Mesothelial cell of epicardium (in vitro differentiated cells): ENCODE data around the gene UBE3C. TPM values are rescaled to one million over a fixed set of nuclear protein-coding genes. Genes with fewer than 3 reads are reported as not detected.
A peak's percentile ranks its signal among the peaks of the same experiment; 100 is the strongest.

Experiments
- DNase-seq, 2 experiments: peaks; one replicate each; pipeline ENCODE4 v3.0.0; 2021; ENCODE audit warnings: low spot score in 2 of 2; ENCODE audit not compliant: unreplicated experiment in 2 of 2
- H3K27ac Mint-ChIP-seq: 2 replicates; pipeline ENCODE4 v1.8.0; 2021; ENCODE audit warnings: mixed read lengths
- H3K27me3 Mint-ChIP-seq: 2 replicates; pipeline ENCODE4 v1.8.0; 2021; ENCODE audit warnings: low read depth, mixed read lengths
- H3K36me3 Mint-ChIP-seq: 2 replicates; pipeline ENCODE4 v1.8.0; 2021; ENCODE audit warnings: mixed read lengths
- H3K4me1 Mint-ChIP-seq: 2 replicates; pipeline ENCODE4 v1.8.0; 2021; ENCODE audit warnings: mixed read lengths
- H3K4me3 Mint-ChIP-seq: 2 replicates; pipeline ENCODE4 v1.8.0; 2021; ENCODE audit warnings: mild to moderate bottlenecking, moderate library complexity, mixed read lengths
- H3K9me3 Mint-ChIP-seq: 2 replicates; pipeline ENCODE4 v1.8.0; 2021; ENCODE audit warnings: mixed read lengths
- CTCF ChIP-seq: fragments of 200-600 bp; sonication (generic); IDR thresholded peaks from one replicate; pipeline ENCODE4 v1.5.0; 2021; ENCODE audit warnings: antibody characterized with exemption; ENCODE audit not compliant: unreplicated experiment
- total RNA-seq: library from RNA; stranded (reverse); gene quantifications from 3 replicates; pipeline ENCODE4 v1.2.1, GENCODE V29; 2021

The UBE3C gene
- total RNA-seq, 1 donor from 2014 or later, result 58.8 TPM

- TF ChIP-seq CTCF, result no peak
- H3K27me3 Mint-ChIP-seq, result no peaks in the 10 kb centered on the region
- no peak for DNase-seq
- no peak overlapping the region for H3K4me3 Mint-ChIP-seq
- H3K36me3 Mint-ChIP-seq, result peaks cover 37% of the 10 kb centered on the region
- H3K27ac Mint-ChIP-seq, result no peak overlapping the region
- H3K9me3 Mint-ChIP-seq, result no peaks in the 10 kb centered on the region
- H3K4me1 Mint-ChIP-seq, result no peaks in the 10 kb centered on the region
These were observed 90.2 kb downstream of the UBE3C start for GRCh38 chr7:157228864-157229422.

GRCh38 chr7:157233677-157234076 lies 95.0 kb downstream of the UBE3C start:
- H3K9me3 Mint-ChIP-seq, result no peaks in the 10 kb centered on the region
- no peak overlapping the region for H3K4me3 Mint-ChIP-seq
- peaks cover 45% of the 10 kb centered on the region for H3K36me3 Mint-ChIP-seq
- TF ChIP-seq CTCF, result no peak
- peaks cover 3% of the 10 kb centered on the region for H3K4me1 Mint-ChIP-seq
- no peak for DNase-seq
- H3K27me3 Mint-ChIP-seq, result no peaks in the 10 kb centered on the region
- H3K27ac Mint-ChIP-seq, result no peak overlapping the region

GRCh38 chr7:157234271-157234670 lies 95.5 kb downstream of the UBE3C start:
- Mint-ChIP-seq H3K27me3 (no peaks in the 10 kb centered on the region), H3K4me3 (no peak overlapping the region), H3K36me3 (peaks cover 50% of the 10 kb centered on the region), H3K4me1 (peaks cover 3% of the 10 kb centered on the region), H3K27ac (peak overlapping the region; percentile 6), H3K9me3 (no peaks in the 10 kb centered on the region)
- no peak for DNase-seq
- TF ChIP-seq CTCF, result no peak

DNA sequence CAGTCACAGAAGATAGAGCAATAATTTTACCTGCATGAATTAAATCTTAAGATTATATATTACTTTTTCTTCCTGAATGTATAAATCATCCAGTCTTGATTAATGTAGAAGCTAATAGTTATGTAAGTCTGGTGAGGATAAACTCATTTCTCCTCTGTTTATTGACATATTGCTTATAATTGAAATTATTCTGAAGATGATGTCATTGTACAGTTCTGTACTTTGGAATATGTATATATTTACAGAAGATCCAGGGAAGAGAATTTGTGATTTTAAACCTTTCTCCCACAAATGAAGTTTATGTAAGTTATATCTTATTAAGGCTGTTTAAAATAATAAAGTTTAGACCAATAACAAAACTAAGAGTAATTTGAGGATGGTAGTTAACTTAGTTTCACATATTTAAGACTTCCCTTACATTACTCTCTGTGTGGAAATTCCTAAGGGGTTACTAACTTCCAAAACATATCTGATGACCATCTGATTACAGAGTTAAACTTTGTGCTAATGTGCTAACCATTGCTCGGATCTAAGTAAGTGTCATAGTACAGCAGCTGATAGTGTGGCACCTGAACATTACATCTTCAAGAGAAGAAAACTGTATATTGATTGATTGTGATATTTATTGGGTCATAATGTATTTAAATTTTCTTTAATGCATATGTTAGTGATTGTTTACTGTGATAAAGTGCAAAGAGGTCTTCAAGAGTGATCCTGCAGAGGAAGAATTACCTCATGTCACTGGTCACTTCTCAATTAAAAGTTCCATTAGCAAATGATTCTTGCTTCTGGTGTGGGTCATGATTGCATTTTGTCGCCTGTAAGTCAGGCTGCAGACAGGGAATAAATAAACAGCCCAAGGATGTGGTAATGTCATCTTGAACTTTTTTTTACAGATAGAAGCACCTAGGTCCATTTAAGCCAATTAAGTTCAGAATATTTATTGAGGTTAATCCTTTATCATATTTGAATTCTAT lies 96.9 kb downstream of the UBE3C start:
- H3K27me3 Mint-ChIP-seq, result no peaks in the 10 kb centered on the region
- no peaks in the 10 kb centered on the region for H3K9me3 Mint-ChIP-seq
- H3K36me3 Mint-ChIP-seq, result peaks cover 56% of the 10 kb centered on the region
- TF ChIP-seq CTCF, result no peak
- peaks cover 3% of the 10 kb centered on the region for H3K4me1 Mint-ChIP-seq
- H3K4me3 Mint-ChIP-seq, result no peak overlapping the region
- no peak overlapping the region for H3K27ac Mint-ChIP-seq
- DNase-seq, result no peak

DNA sequence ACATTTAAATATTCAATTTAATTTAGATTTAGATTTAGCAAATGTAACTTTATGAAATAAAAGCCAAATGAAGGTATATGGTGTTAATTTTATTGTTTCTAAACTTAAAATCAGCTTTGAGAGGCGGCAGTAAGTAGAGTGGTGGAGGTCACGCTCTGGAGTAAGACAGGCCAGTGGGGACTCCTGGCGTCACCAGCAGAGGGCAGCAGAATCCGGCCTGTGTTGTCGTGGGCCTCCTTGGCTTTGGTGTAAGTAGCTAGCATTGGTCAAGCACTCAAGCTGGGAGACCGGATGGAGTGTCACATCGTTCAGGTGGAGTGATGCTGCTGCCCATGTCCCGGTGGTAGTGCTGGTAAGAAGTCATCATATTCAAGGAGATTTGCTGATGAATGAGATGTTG lies 99.4 kb downstream of the UBE3C start:
- Mint-ChIP-seq H3K4me3 (no peak overlapping the region), H3K27ac (no peak overlapping the region), H3K36me3 (peaks cover 51% of the 10 kb centered on the region), H3K4me1 (peaks cover 3% of the 10 kb centered on the region), H3K9me3 (no peaks in the 10 kb centered on the region), H3K27me3 (no peaks in the 10 kb centered on the region)
- DNase-seq, result no peak
- TF ChIP-seq CTCF, result no peak
